GM18526 (cell line): ENCODE measurements around the gene UBQLN3.

Experiments
- POLR2A ChIP-seq: IDR thresholded peaks from 3 replicates; pipeline ENCODE4 v1.6.1; 2011; ENCODE audit not compliant: insufficient read length; ENCODE audit errors: extremely low read depth

The UBQLN3 gene

GRCh38 chr11:5509803-5510202 is at the start of gene UBQLN3:
UBQLN3 (minus strand) TSS chr11:5509957; CDS start chr11:5509558, 399 bp downstream.
- no peak for TF ChIP-seq POLR2A

GRCh38 chr11:5557751-5558150 is 48.0 kb upstream of the UBQLN3 start:
- no peak for TF ChIP-seq POLR2A

GRCh38 chr11:5556596-5557188 is 46.9 kb upstream of the UBQLN3 start:
- TF ChIP-seq POLR2A = no peak

GRCh38 chr11:5553343-5553742 is 43.6 kb upstream of the UBQLN3 start:
- TF ChIP-seq POLR2A = no peak

- no peak for TF ChIP-seq POLR2A
Observed at GRCh38 chr11:5550440-5551095, 40.8 kb upstream of the UBQLN3 start.

GRCh38 chr11:5548440-5548839 is 38.7 kb upstream of the UBQLN3 start, which contains the start of gene OR52H1:
OR52H1 (minus strand) TSS chr11:5548540; CDS start chr11:5545505, 3,035 bp downstream.
- no peak for TF ChIP-seq POLR2A

- no peak for TF ChIP-seq POLR2A
Observed at GRCh38 chr11:5547982-5548381, 38.2 kb upstream of the UBQLN3 start.

- TF ChIP-seq POLR2A = no peak
Observed at GRCh38 chr11:5546457-5546856, 36.7 kb upstream of the UBQLN3 start.

GRCh38 chr11:5541427-5541826 is 31.7 kb upstream of the UBQLN3 start:
- TF ChIP-seq POLR2A = no peak

- no peak for TF ChIP-seq POLR2A
Observed at GRCh38 chr11:5536482-5536881, 26.7 kb upstream of the UBQLN3 start.

- TF ChIP-seq POLR2A = no peak
Observed at GRCh38 chr11:5534046-5534445, 24.3 kb upstream of the UBQLN3 start.

GRCh38 chr11:5531053-5531831 is 21.5 kb upstream of the UBQLN3 start:
- no peak for TF ChIP-seq POLR2A

- TF ChIP-seq POLR2A = no peak
Observed at GRCh38 chr11:5528495-5528894, 18.7 kb upstream of the UBQLN3 start.

- no peak for TF ChIP-seq POLR2A
Observed at GRCh38 chr11:5527716-5528115, 18.0 kb upstream of the UBQLN3 start.

GRCh38 chr11:5524756-5525155 is 15.0 kb upstream of the UBQLN3 start:
- TF ChIP-seq POLR2A = no peak

- TF ChIP-seq POLR2A = no peak
Observed at GRCh38 chr11:5522308-5522707, 12.6 kb upstream of the UBQLN3 start.

- no peak for TF ChIP-seq POLR2A
Observed at GRCh38 chr11:5521540-5521939, 11.8 kb upstream of the UBQLN3 start.

GRCh38 chr11:5516599-5516998 is 6.8 kb upstream of the UBQLN3 start, which contains the start of gene UBQLNL:
UBQLNL (minus strand) TSS chr11:5516699; CDS start chr11:5516441, 258 bp downstream.
- no peak for TF ChIP-seq POLR2A
